Panc1 (cell line): ENCODE data around the gene HOTAIR. TPM values are rescaled to one million over a fixed set of nuclear protein-coding genes. Genes with fewer than 3 reads are reported as not detected.

ENCODE experiments used
- ATAC-seq: fragments of 200-7000 bp; cut with Tn5 transposase; 2 replicates; pipeline ENCODE4 v1.9.1; 2020; ENCODE audit warnings: mild to moderate bottlenecking, moderate library complexity
- BruUV-seq: library from RNA; stranded (reverse); fragments of 400-500 nt; replicated peaks from 2 replicates; lab custom pipeline; 2021; lab: Mats Ljungman, UMichigan
- CTCF ChIA-PET: fragments of 300-600 bp; sonication (Branson Sonifier 250); formaldehyde crosslinking; loops from one replicate; lab custom pipeline; 2022; ENCODE audit warnings: antibody characterized with exemption; lab: Charles Lee
- POLR2A ChIA-PET: fragments of 300-600 bp; sonication (Branson Sonifier 250); formaldehyde crosslinking; loops from one replicate; lab custom pipeline; 2022; ENCODE audit warnings: antibody characterized with exemption; lab: Charles Lee
- DNase-seq: peaks from one replicate; pipeline ENCODE4 v3.0.0-alpha.2; 2010; ENCODE audit warnings: low read depth, low spot score
- H3K27ac ChIP-seq: 2 replicates; pipeline ENCODE4 v1.5.1; 2011; ENCODE audit warnings: mild to moderate bottlenecking, low read length, inconsistent platforms
- H3K27me3 ChIP-seq: fragments of 200-500 bp; sonication (Bioruptor generic); 2 replicates; pipeline ENCODE4 v1.6.0; 2014; ENCODE audit warnings: low read length, inconsistent platforms; ENCODE audit not compliant: control insufficient read depth, insufficient read depth
- H3K36me3 ChIP-seq: fragments of 200-500 bp; sonication (Bioruptor generic); 2 replicates; pipeline ENCODE4 v1.5.1; 2014; ENCODE audit warnings: inconsistent platforms, mild to moderate bottlenecking, low read length, moderate library complexity; ENCODE audit not compliant: control insufficient read depth, insufficient read depth
- H3K4me1 ChIP-seq: 2 replicates; pipeline ENCODE4 v1.5.1; 2011; ENCODE audit warnings: inconsistent platforms, mild to moderate bottlenecking, low read length, moderate library complexity; ENCODE audit not compliant: control insufficient read depth, insufficient read depth
- H3K4me3 ChIP-seq, 2 experiments: 2 replicates each; pipeline ENCODE4 v1.5.1; 2011 to 2012; ENCODE audit warnings: low read depth in 2 of 2, low read length in 2 of 2, mild to moderate bottlenecking in 2 of 2, inconsistent platforms in 1 of 2, moderate library complexity in 1 of 2
- H3K9me3 ChIP-seq: fragments of 200-500 bp; sonication (Bioruptor generic); 2 replicates; pipeline ENCODE4 v1.5.1; 2014; ENCODE audit warnings: low read depth, mild to moderate bottlenecking, inconsistent platforms, low read length, moderate library complexity; ENCODE audit not compliant: control insufficient read depth, insufficient read depth
- CTCF ChIP-seq: fragments of 450-650 bp; IDR thresholded peaks from 2 replicates; pipeline ENCODE4 v1.5.1; 2017; ENCODE audit warnings: mild to moderate bottlenecking
- POLR2AphosphoS5 ChIP-seq: IDR thresholded peaks from 2 replicates; pipeline ENCODE4 v1.6.1; 2012; ENCODE audit warnings: mild to moderate bottlenecking, low read depth, low read length, moderate library complexity
- REST ChIP-seq, 2 experiments: IDR thresholded peaks; 2 replicates each; pipeline ENCODE4 v1.6.1; 2011 to 2012; ENCODE audit warnings: low read depth in 2 of 2, control low read depth in 1 of 2, low read length in 1 of 2, mild to moderate bottlenecking in 1 of 2, moderate library complexity in 1 of 2; ENCODE audit not compliant: insufficient read depth in 1 of 2
- SIN3A ChIP-seq: IDR thresholded peaks from 2 replicates; pipeline ENCODE4 v1.6.1; 2012; ENCODE audit warnings: low read depth, mild to moderate bottlenecking, low read length, moderate library complexity, borderline replicate concordance; ENCODE audit not compliant: insufficient read depth
- TCF7L2 ChIP-seq: IDR thresholded peaks from 2 replicates; pipeline ENCODE4 v1.6.1; 2011; ENCODE audit warnings: mild to moderate bottlenecking, low read depth, low read length, inconsistent platforms
- in situ Hi-C: cut with HindIII; loops from 2 replicates; pipeline ENCODE4 v1.10.0; 2016; ENCODE audit warnings: low sequenced_read_pairs, low pct_unique_long_range_greater_than_20kb
- intact Hi-C: fragments of 100-400 bp; cut with micrococcal nuclease; formaldehyde crosslinking; loops from one replicate; pipeline ENCODE4 v1.10.0; 2022; ENCODE audit not compliant: unreplicated experiment
- total RNA-seq: library from RNA; stranded (reverse); gene quantifications from one replicate; pipeline ENCODE4 v1.2.1, GENCODE V29; 2021; ENCODE audit not compliant: unreplicated experiment

The HOTAIR gene
- total RNA-seq, 1 experiment from 2014 or later: 31.7 TPM

GRCh38 chr12:53941187-53941586 lies 33.6 kb downstream of the HOTAIR start:
- peak overlapping the region; percentile 86 to 98 for H3K4me3 ChIP-seq
- H3K4me1 ChIP-seq: peaks cover 46% of the 10 kb centered on the region
- no peak for ATAC-seq
- intact Hi-C loops (no loop called here), in situ Hi-C loops (no loop called here)
- no peak for DNase-seq
- BruUV-seq: no TSS peak
- H3K27me3 ChIP-seq: no peaks in the 10 kb centered on the region
- ChIA-PET CTCF (interaction anchor here (0.6 to 1.2 kb wide), 2 partner anchors 40 to 177 kb away, joined by 3 to 4 read pairs; no protein-coding TSS in a partner anchor), POLR2A (interaction anchor here (0.5 kb wide), 1 partner anchor 387 kb away, joined by 3 read pairs; no protein-coding TSS in a partner anchor)
- peaks cover 5% of the 10 kb centered on the region for H3K36me3 ChIP-seq
- no peaks in the 10 kb centered on the region for H3K9me3 ChIP-seq
- peak overlapping the region; percentile 99 for H3K27ac ChIP-seq
- no peak for TF ChIP-seq SIN3A
- no peak for TF ChIP-seq REST (IDR thresholded peaks at IDR 0.05; ENCODE audit: insufficient read depth in 1 of 2, low read depth in 2 of 2, low read length in 1 of 2)
- TF ChIP-seq TCF7L2: no peak
- TF ChIP-seq CTCF: no peak
- TF ChIP-seq POLR2AphosphoS5: no peak

DNA sequence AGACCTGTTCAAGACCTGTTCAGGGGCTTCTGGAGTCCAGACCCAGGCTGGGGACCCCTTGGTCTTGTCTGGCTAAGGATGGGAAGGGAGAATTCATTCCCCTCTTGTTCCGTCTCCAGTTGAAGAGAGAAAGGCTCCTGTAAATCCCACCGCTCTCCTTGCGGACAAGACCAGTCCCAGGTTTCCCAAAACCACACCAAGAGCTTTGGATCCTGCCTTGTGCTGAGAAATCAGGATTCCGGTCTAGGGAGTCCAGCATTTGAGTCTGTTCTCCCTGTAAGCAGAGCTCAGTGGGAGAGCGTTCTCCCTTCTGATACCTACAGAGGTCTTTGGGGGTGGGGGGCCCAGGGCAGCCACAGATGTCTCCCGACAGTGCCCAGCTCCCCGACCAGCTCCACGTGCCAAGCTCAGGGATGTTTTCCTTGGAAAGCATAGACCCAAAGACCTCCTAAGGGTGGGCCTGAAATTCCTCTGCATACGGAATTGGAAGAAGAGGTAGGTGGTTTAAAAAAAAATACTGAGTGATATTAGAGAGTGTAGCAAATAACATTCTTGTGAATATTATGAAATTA lies 34.2 kb downstream of the HOTAIR start:
- H3K27ac ChIP-seq: peak overlapping the region; percentile 99
- BruUV-seq: no TSS peak
- intact Hi-C loops (no loop called here), in situ Hi-C loops (no loop called here)
- H3K27me3 ChIP-seq: no peaks in the 10 kb centered on the region
- H3K4me1 ChIP-seq: peaks cover 46% of the 10 kb centered on the region
- TF ChIP-seq TCF7L2 (no peak), CTCF (no peak), REST (IDR thresholded peaks at IDR 0.05; ENCODE audit: insufficient read depth in 1 of 2, low read depth in 2 of 2, low read length in 1 of 2) (no peak), SIN3A (0 out of 2 replicates have a peak, but pooled peaks have one; percentile 12)
- ChIA-PET CTCF (interaction anchor here (0.6 kb wide), 1 partner anchor 176 kb away, joined by 3 read pairs; no protein-coding TSS in a partner anchor), POLR2A (interaction anchor here (0.5 to 0.6 kb wide), 2 partner anchors 250 to 388 kb away, joined by 3 read pairs; no protein-coding TSS in a partner anchor)
- DNase-seq: no peak
- H3K9me3 ChIP-seq: no peaks in the 10 kb centered on the region
- H3K4me3 ChIP-seq: peak overlapping the region; percentile 86 to 98
- H3K36me3 ChIP-seq: peaks cover 5% of the 10 kb centered on the region
- no peak for ATAC-seq
